ENCODE results near the gene LGI4. TPM values are rescaled to one million over a fixed set of nuclear protein-coding genes. Genes with fewer than 3 reads are reported as not detected.

Gene LGI4
- total and polyA plus RNA-seq, 2 donors from 2014 or later = 5.1 to 7.5 TPM

GRCh38 chr19:35118268-35119020 lies 16.4 kb downstream of the LGI4 start:
- Histone ChIP-seq H3K27ac (ENCODE audit: low read depth in 2 of 2, low read length in 2 of 2) (no peak overlapping the region), H3K9ac (ENCODE audit: low read length in 3 of 3) (no peak overlapping the region), H3K9me3 (ENCODE audit: control insufficient read depth in 2 of 3, insufficient read depth in 1 of 3, low read length in 3 of 3) (no peaks in the 10 kb centered on the region), H3K4me1 (ENCODE audit: control insufficient read depth in 2 of 3, insufficient read depth in 2 of 3, low read depth in 1 of 3, low read length in 3 of 3) (peaks cover 0 to 4% (median 3%) of the 10 kb centered on the region in 3 donors), H3K4me3 (ENCODE audit: low read length in 3 of 3) (no peak overlapping the region), H3K36me3 (ENCODE audit: control insufficient read depth in 2 of 3, insufficient read depth in 3 of 3, low read length in 3 of 3) (no peaks in the 10 kb centered on the region), H3K27me3 (ENCODE audit: control insufficient read depth, insufficient read depth, low read length) (no peaks in the 10 kb centered on the region)
- FAIRE-seq (no peak), DNase-seq (no peak)
- TF ChIP-seq CTCF (IDR thresholded peaks at IDR 0.05; ENCODE audit: borderline replicate concordance, extremely low read depth, insufficient read depth) = no peak
- intact Hi-C loops (cut with DNase I) = no loop called here

- H3K9ac ChIP-seq (ENCODE audit: low read length in 3 of 3) = no peak overlapping the region
- no peaks in the 10 kb centered on the region for H3K9me3 ChIP-seq (ENCODE audit: control insufficient read depth in 2 of 3, insufficient read depth in 1 of 3, low read length in 3 of 3)
- no peak overlapping the region for H3K4me3 ChIP-seq (ENCODE audit: low read length in 3 of 3)
- no peaks in the 10 kb centered on the region for H3K27me3 ChIP-seq (ENCODE audit: control insufficient read depth, insufficient read depth, low read length)
- intact Hi-C loops (cut with DNase I) = no loop called here
- no peak for TF ChIP-seq CTCF (IDR thresholded peaks at IDR 0.05; ENCODE audit: borderline replicate concordance, extremely low read depth, insufficient read depth)
- H3K36me3 ChIP-seq (ENCODE audit: control insufficient read depth in 2 of 3, insufficient read depth in 3 of 3, low read length in 3 of 3) = no peaks in the 10 kb centered on the region
- FAIRE-seq = no peak
- no peak overlapping the region for H3K27ac ChIP-seq (ENCODE audit: low read depth in 2 of 2, low read length in 2 of 2)
- no peak for DNase-seq
- peaks cover 0 to 4% (median 3%) of the 10 kb centered on the region in 3 donors for H3K4me1 ChIP-seq (ENCODE audit: control insufficient read depth in 2 of 3, insufficient read depth in 2 of 3, low read depth in 1 of 3, low read length in 3 of 3)
Observed at GRCh38 chr19:35117799-35118198, 17.1 kb downstream of the LGI4 start.

GRCh38 chr19:35117116-35117515 lies 17.7 kb downstream of the LGI4 start:
- Histone ChIP-seq H3K4me1 (ENCODE audit: control insufficient read depth in 2 of 3, insufficient read depth in 2 of 3, low read depth in 1 of 3, low read length in 3 of 3) (peaks cover 0 to 4% (median 3%) of the 10 kb centered on the region in 3 donors), H3K4me3 (ENCODE audit: low read length in 3 of 3) (no peak overlapping the region), H3K36me3 (ENCODE audit: control insufficient read depth in 2 of 3, insufficient read depth in 3 of 3, low read length in 3 of 3) (no peaks in the 10 kb centered on the region), H3K9ac (ENCODE audit: low read length in 3 of 3) (no peak overlapping the region), H3K9me3 (ENCODE audit: control insufficient read depth in 2 of 3, insufficient read depth in 1 of 3, low read length in 3 of 3) (no peaks in the 10 kb centered on the region), H3K27ac (ENCODE audit: low read depth in 2 of 2, low read length in 2 of 2) (no peak overlapping the region), H3K27me3 (ENCODE audit: control insufficient read depth, insufficient read depth, low read length) (no peaks in the 10 kb centered on the region)
- FAIRE-seq (no peak), DNase-seq (no peak)
- TF ChIP-seq CTCF (IDR thresholded peaks at IDR 0.05; ENCODE audit: borderline replicate concordance, extremely low read depth, insufficient read depth) = no peak
- intact Hi-C loops (cut with DNase I) = no loop called here

Data from kidney (tissue), 14 donors.